Measurements from ENCODE around the gene FANCE.
"Not testable (repeated sequence)": the region's sequence is repeated elsewhere in the genome, so short reads cannot be mapped to it uniquely, and the experiment has no call there.

Gene FANCE

GRCh38 chr6:35499372-35499771 lies 47.2 kb downstream of the FANCE start:
- no peak for DNase-seq

- DNase-seq = no peak
Observed at GRCh38 chr6:35500782-35501181, 48.6 kb downstream of the FANCE start.

GRCh38 chr6:35501784-35502183 lies 49.6 kb downstream of the FANCE start:
- DNase-seq = no peak

- DNase-seq = no peak
Observed at GRCh38 chr6:35503534-35503933, 51.4 kb downstream of the FANCE start.

GRCh38 chr6:35505999-35506412 lies 53.9 kb downstream of the FANCE start:
- DNase-seq = no peak

GRCh38 chr6:35506536-35506935 lies 54.4 kb downstream of the FANCE start:
- DNase-seq = no peak

- no peak for DNase-seq
Observed at GRCh38 chr6:35507221-35507620, 55.1 kb downstream of the FANCE start.

GRCh38 chr6:35508027-35508426 lies 55.9 kb downstream of the FANCE start:
- DNase-seq = no peak

GRCh38 chr6:35508542-35508941 lies 56.4 kb downstream of the FANCE start:
- DNase-seq = no peak

- no peak for DNase-seq
Observed at GRCh38 chr6:35510916-35511561, 58.9 kb downstream of the FANCE start.

- no peak for DNase-seq
Observed at GRCh38 chr6:35511562-35511941, 59.4 kb downstream of the FANCE start.

- DNase-seq = no peak
Observed at GRCh38 chr6:35512006-35512405, 59.9 kb downstream of the FANCE start.

- no peak for DNase-seq
Observed at GRCh38 chr6:35512740-35513139, 60.6 kb downstream of the FANCE start, which contains the start of gene TULP1. TSS of gene TULP1 (minus strand) at chr6:35512896. CDS start at chr6:35512858, 38 bp downstream.

- DNase-seq = no peak
Observed at GRCh38 chr6:35514587-35514986, 62.4 kb downstream of the FANCE start.

- DNase-seq = not testable (repeated sequence)
Observed at GRCh38 chr6:35515939-35516338, 63.8 kb downstream of the FANCE start.
